SH-SY5Y (cell line): Measurements from ENCODE around the gene ZSCAN2.

Source experiments
- GATA2 ChIP-seq: IDR thresholded peaks from 2 replicates; pipeline ENCODE4 v1.6.1; 2011; ENCODE audit warnings: mild to moderate bottlenecking, low read depth, low read length
- GATA3 ChIP-seq: IDR thresholded peaks from 2 replicates; pipeline ENCODE4 v1.6.1; 2011; ENCODE audit warnings: low read depth, mild to moderate bottlenecking, low read length, moderate library complexity

- TF ChIP-seq GATA3 (no peak), GATA2 (no peak)
Observed at GRCh38 chr15:84600687-84601554, at the start of gene ZSCAN2.
